ENCODE results near the gene MAPT.

The MAPT gene

GRCh38 chr17:46027976-46028325, 133.6 kb downstream of the MAPT start:
- TF ChIP-seq, protein P1, sequence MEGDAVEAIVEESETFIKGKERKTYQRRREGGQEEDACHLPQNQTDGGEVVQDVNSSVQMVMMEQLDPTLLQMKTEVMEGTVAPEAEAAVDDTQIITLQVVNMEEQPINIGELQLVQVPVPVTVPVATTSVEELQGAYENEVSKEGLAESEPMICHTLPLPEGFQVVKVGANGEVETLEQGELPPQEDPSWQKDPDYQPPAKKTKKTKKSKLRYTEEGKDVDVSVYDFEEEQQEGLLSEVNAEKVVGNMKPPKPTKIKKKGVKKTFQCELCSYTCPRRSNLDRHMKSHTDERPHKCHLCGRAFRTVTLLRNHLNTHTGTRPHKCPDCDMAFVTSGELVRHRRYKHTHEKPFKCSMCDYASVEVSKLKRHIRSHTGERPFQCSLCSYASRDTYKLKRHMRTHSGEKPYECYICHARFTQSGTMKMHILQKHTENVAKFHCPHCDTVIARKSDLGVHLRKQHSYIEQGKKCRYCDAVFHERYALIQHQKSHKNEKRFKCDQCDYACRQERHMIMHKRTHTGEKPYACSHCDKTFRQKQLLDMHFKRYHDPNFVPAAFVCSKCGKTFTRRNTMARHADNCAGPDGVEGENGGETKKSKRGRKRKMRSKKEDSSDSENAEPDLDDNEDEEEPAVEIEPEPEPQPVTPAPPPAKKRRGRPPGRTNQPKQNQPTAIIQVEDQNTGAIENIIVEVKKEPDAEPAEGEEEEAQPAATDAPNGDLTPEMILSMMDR (IDR thresholded peaks at IDR 0.05; ENCODE audit: low read depth, low read length): no peak

GRCh38 chr17:46028374-46028773, 134.0 kb downstream of the MAPT start:
- TF ChIP-seq, protein P1 (IDR thresholded peaks at IDR 0.05; ENCODE audit: low read depth, low read length): no peak
- DNase-seq (ENCODE audit: extremely low read depth, low read depth): no peak

More at GRCh38 chr17:46027976-46028325, 133.6 kb downstream of the MAPT start:
- no peak for DNase-seq (ENCODE audit: extremely low read depth, low read depth)

GRCh38 chr17:46028981-46029565, 134.7 kb downstream of the MAPT start:
- TF ChIP-seq, protein P1 (IDR thresholded peaks at IDR 0.05; ENCODE audit: low read depth, low read length): no peak
- DNase-seq (ENCODE audit: extremely low read depth, low read depth): no peak

DNA sequence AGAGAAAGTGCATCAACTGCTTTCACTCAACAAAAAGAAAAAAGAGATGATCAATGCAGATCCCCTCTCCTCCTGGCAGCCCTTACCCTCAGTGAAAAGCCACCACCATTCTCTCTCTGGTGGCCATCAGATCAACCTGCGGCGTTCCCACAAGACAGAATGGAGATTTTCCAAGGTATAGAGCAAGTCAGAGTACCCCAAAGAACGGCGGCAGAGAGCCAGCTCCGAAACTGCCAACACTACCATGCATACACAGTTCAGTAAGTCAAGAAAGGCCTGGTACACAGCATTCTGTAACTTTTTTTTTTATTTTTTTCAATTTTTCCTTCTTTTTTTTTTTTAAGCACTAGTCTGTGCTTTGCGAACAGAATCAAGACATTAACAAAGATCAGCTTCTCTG, 135.3 kb downstream of the MAPT start:
- no peak for DNase-seq (ENCODE audit: extremely low read depth, low read depth)
- TF ChIP-seq, protein P1 (IDR thresholded peaks at IDR 0.05; ENCODE audit: low read depth, low read length): no peak

GRCh38 chr17:46030752-46031151, 136.4 kb downstream of the MAPT start:
- DNase-seq (ENCODE audit: extremely low read depth, low read depth): no peak
- TF ChIP-seq, protein P1 (IDR thresholded peaks at IDR 0.05; ENCODE audit: low read depth, low read length): no peak

DNA sequence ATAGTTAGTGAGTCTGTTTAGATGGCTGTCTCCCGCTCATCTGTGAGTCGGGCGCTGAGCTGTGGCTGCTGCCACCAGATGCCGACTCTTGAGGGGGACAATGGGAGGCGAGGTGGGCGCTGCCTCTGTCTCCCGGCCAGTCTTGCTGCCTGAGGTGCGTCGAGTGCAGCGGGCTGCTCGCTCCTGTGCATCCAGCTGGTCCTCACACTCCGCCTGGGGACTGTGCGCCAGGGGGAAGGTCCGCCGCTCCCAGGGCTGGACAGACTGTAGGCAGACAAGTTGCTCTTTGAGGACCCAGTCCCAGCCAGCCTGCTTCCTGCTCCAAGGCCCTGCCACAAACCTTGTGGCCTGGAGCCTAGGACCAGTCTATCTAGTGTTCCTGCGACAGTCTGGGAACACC, 137.1 kb downstream of the MAPT start:
- TF ChIP-seq, protein P1 (IDR thresholded peaks at IDR 0.05; ENCODE audit: low read depth, low read length): no peak
- DNase-seq (ENCODE audit: extremely low read depth, low read depth): no peak

DNA sequence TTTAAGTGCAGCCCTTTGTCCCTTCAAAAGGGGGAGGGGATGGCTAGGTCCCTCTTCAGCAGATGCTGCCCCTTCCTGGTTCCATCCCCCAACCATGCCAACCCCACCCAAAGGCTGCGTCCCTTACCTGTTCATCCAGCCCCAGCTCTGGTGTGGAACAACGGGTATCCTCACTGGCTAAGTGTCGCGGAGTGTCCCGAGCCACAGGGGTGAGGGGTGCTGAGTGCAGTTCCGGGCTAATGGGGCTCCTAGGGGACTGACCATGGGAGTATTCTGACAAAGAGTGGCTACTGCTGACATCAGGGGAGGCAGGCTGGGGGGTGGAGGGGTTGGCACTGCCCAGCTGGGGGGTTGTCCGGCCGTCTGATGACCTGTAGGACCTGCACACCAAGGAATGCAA, 137.6 kb downstream of the MAPT start:
- TF ChIP-seq, protein P1 (IDR thresholded peaks at IDR 0.05; ENCODE audit: low read depth, low read length): no peak
- no peak for DNase-seq (ENCODE audit: extremely low read depth, low read depth)
